Fibroblast of pulmonary artery (primary cell): ENCODE measurements around the gene GALNT18.
A peak's percentile ranks its signal among the peaks of the same experiment; 100 is the strongest.

Source experiments
- DNase-seq: peaks from one replicate; pipeline ENCODE4 v3.0.0-alpha.2; 2010; ENCODE audit warnings: low read depth
- H3K4me3 ChIP-seq: replicated peaks from 2 replicates; pipeline ENCODE4 v1.5.1; 2011; ENCODE audit warnings: low read depth, mild to moderate bottlenecking, control low read depth, low read length, moderate library complexity
- CTCF ChIP-seq: IDR thresholded peaks from 2 replicates; pipeline ENCODE4 v1.5.1; 2011; ENCODE audit warnings: mild to moderate bottlenecking, control low read depth, low read length, inconsistent platforms; ENCODE audit errors: missing control alignments

Gene GALNT18

GRCh38 chr11:11246166-11246565, 375.6 kb downstream of the GALNT18 start:
- H3K4me3 ChIP-seq: no peak overlapping the region

GRCh38 chr11:11245453-11245852, 376.4 kb downstream of the GALNT18 start:
- no peak overlapping the region for H3K4me3 ChIP-seq
- DNase-seq: no peak
- TF ChIP-seq CTCF: no peak

More at GRCh38 chr11:11246166-11246565, 375.6 kb downstream of the GALNT18 start:
- no peak for TF ChIP-seq CTCF
- DNase-seq: no peak

- no peak for TF ChIP-seq CTCF
- no peak overlapping the region for H3K4me3 ChIP-seq
These were observed 377.2 kb downstream of the GALNT18 start for GRCh38 chr11:11244470-11245080.

GRCh38 chr11:11243590-11244469, 378.0 kb downstream of the GALNT18 start:
- TF ChIP-seq CTCF: no peak
- DNase-seq: peak; percentile 6
- no peak overlapping the region for H3K4me3 ChIP-seq

More at GRCh38 chr11:11244470-11245080, 377.2 kb downstream of the GALNT18 start:
- no peak for DNase-seq

GRCh38 chr11:11243209-11243589, 378.6 kb downstream of the GALNT18 start:
- H3K4me3 ChIP-seq: no peak overlapping the region
- TF ChIP-seq CTCF: no peak
- no peak for DNase-seq

GRCh38 chr11:11241284-11241683, 380.5 kb downstream of the GALNT18 start:
- H3K4me3 ChIP-seq: no peak overlapping the region
- TF ChIP-seq CTCF: no peak
- DNase-seq: no peak
